ENCODE measurements around the gene KCTD7.
"Not testable (repeated sequence)": the region's sequence is repeated elsewhere in the genome, so short reads cannot be mapped to it uniquely, and the experiment has no call there.

DNA sequence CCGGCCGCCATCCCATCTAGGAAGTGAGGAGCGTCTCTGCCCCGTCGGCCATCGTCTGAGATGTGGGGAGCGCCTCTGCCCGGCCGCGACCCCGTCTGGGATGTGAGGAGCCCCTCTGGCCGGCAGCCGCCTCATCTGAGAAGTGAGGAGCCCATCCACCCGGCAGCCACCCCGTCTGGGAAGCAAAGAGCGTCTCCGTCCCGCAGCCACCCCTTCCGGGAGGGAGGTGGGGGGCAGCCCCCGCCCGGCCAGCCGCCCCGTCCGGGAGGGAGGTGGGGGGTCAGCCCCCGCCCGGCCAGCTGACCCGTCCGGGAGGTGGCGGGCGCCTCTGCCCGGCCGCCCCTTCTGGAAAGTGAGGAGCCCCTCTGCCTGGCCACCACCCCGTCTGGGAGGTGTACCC lies 14.1 kb upstream of the KCTD7 start:
- not testable (repeated sequence) for TF ChIP-seq CTCF (conservative IDR thresholded peaks at IDR 0.05; ENCODE audit: low read depth, low read length); EZH2 (IDR thresholded peaks at IDR 0.05; ENCODE audit: low read length, unreplicated experiment)
